Body of pancreas (tissue), 4 donors: Measurements from ENCODE around the gene DNAJB13. TPM values are rescaled to one million over a fixed set of nuclear protein-coding genes. Genes with fewer than 3 reads are reported as not detected.

Source experiments
- ATAC-seq: fragments of 150-250 bp; one replicate; pipeline ENCODE4 v1.9.1; 2016
- DNase-seq, 4 donors: peaks; one replicate each; pipeline ENCODE4 v3.0.0-alpha.2; 2019
- H3K27ac ChIP-seq, 4 donors: fragments of 200-600 bp; sonication (generic); 1 replicate in 3 of 4; 2 replicates in 1 of 4; pipeline versions ENCODE4 v1.5.1 to v1.6.1; 2016 to 2019; ENCODE audit warnings: mild to moderate bottlenecking in 1 of 4, mixed read lengths in 1 of 4, moderate library complexity in 1 of 4
- H3K27me3 ChIP-seq, 2 donors: fragments of 200-600 bp; sonication (generic); one replicate each; pipeline ENCODE4 v1.6.0; 2016; ENCODE audit warnings: mild to moderate bottlenecking in 1 of 2
- H3K36me3 ChIP-seq, 2 donors: fragments of 200-600 bp; sonication (generic); replicated peaks in 1 of 2; 2 replicates each; pipeline ENCODE4 v1.5.1; 2016; ENCODE audit warnings: low read depth in 2 of 2; ENCODE audit not compliant: insufficient read depth in 1 of 2
- H3K4me1 ChIP-seq: fragments of 200-600 bp; sonication (generic); one replicate; pipeline ENCODE4 v1.6.0; 2016
- H3K4me3 ChIP-seq, 2 donors: fragments of 200-600 bp; sonication (generic); 1 replicate in 1 of 2; 2 replicates in 1 of 2; pipeline ENCODE4 v1.5.1; 2016 to 2019
- H3K9me3 ChIP-seq, 3 donors: fragments of 200-600 bp; sonication (generic); 1 replicate in 2 of 3; 2 replicates in 1 of 3; pipeline ENCODE4 v1.5.1; 2016
- POLR2A ChIP-seq, 3 donors: fragments of 450-650 bp; IDR thresholded peaks; one replicate each; pipeline ENCODE4 v1.6.1; 2016; ENCODE audit warnings: antibody characterized with exemption in 3 of 3, mild to moderate bottlenecking in 2 of 3
- WGBS, 2 donors: methylation state at CpG; one replicate each; pipeline ENCODE4 v1.1.5; 2017; 5-methylcytosine and 5-hydroxymethylcytosine counted together
- intact Hi-C: fragments of 100-400 bp; cut with DNase I; formaldehyde crosslinking; loops from one replicate; pipeline ENCODE4 v1.15.1; 2023
- total RNA-seq, 2 donors: library from RNA; depleted of rRNA; stranded (reverse); fragments of >200 nt; gene quantifications; one replicate each; pipeline ENCODE4 v1.1.0, GENCODE V29; 2016
- TF ChIP-seq, protein P1 (sequence below), 7 experiments: fragments of 450-650 bp in 4 of 7; fragments of 200-600 bp in 3 of 7; sonication (generic) in 3 of 7; IDR thresholded peaks; one replicate each; pipeline ENCODE4 v1.5.1; 2016 to 2019; ENCODE audit warnings: antibody characterized with exemption in 7 of 7

Gene DNAJB13
- total RNA-seq, 2 donors from 2014 or later: 0.78 TPM; not detected in 1

GRCh38 chr11:74004046-74004695, 53.3 kb downstream of the DNAJB13 start:
- Histone ChIP-seq H3K9me3 (no peaks in the 10 kb centered on the region), H3K27me3 (no peaks in the 10 kb centered on the region), H3K4me1 (no peaks in the 10 kb centered on the region), H3K27ac (no peak overlapping the region), H3K4me3 (no peak overlapping the region), H3K36me3 (no peaks in the 10 kb centered on the region)
- DNase-seq (no peak), ATAC-seq (no peak)
- intact Hi-C loops: no loop called here
- TF ChIP-seq POLR2A (IDR thresholded peaks at IDR 0.05): no peak
- TF ChIP-seq, protein P1, sequence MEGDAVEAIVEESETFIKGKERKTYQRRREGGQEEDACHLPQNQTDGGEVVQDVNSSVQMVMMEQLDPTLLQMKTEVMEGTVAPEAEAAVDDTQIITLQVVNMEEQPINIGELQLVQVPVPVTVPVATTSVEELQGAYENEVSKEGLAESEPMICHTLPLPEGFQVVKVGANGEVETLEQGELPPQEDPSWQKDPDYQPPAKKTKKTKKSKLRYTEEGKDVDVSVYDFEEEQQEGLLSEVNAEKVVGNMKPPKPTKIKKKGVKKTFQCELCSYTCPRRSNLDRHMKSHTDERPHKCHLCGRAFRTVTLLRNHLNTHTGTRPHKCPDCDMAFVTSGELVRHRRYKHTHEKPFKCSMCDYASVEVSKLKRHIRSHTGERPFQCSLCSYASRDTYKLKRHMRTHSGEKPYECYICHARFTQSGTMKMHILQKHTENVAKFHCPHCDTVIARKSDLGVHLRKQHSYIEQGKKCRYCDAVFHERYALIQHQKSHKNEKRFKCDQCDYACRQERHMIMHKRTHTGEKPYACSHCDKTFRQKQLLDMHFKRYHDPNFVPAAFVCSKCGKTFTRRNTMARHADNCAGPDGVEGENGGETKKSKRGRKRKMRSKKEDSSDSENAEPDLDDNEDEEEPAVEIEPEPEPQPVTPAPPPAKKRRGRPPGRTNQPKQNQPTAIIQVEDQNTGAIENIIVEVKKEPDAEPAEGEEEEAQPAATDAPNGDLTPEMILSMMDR (IDR thresholded peaks at IDR 0.05): no peak
- whole genome bisulfite sequencing, 2 donors: 89 to 93% methylated on average over 6 of the region's 6 CpGs

DNA sequence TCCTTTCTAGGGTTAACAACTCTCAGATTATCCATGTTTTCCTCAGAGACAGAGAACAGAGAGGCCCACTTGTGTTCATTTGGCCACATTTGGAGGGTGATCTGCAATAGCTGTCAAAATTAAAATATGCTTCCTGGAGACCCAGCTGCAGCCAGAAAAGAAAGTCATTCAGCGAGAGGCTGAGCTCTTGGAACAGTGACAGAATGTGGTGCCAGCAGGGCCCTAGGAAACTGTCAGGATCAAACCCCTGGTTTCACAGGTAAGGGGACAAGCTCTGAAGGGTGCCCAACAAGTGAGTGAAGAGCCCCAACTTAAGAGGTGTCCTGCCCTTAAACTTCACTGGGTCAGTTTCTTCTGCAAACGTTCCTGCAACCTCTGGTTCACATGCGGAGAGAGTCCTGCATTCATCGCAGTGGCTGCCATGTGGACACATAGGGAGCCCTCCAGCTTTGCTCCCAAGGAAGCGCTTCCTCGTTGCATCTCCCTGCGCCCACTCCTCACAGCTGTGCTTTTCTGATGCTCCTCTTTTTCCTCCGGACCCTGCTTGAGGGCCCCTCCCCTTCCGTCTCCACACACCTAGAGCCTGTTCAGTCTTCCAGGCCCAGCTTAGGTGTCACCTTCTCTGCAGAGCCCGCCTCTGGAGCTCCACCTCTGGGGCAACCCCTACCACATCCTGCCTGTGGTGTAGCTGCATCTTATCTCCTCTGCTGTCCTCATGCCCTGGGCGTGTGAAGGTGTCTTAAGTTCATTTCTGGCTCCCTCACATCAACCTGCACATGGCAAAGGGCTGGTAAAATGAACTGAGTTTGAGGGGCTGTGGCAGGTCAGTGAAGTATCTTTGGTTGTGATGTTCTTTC, 54.2 kb downstream of the DNAJB13 start:
- WGBS, 2 donors: 66 to 74% methylated on average over 11 of the region's 11 CpGs
- intact Hi-C loops: no loop called here
- Histone ChIP-seq H3K4me1 (no peaks in the 10 kb centered on the region), H3K27ac (no peak overlapping the region), H3K4me3 (no peak overlapping the region), H3K36me3 (no peaks in the 10 kb centered on the region), H3K9me3 (no peaks in the 10 kb centered on the region), H3K27me3 (no peaks in the 10 kb centered on the region)
- DNase-seq (no peak), ATAC-seq (no peak)
- TF ChIP-seq, protein P1 (IDR thresholded peaks at IDR 0.05): no peak
- no peak for TF ChIP-seq POLR2A (IDR thresholded peaks at IDR 0.05)

DNA sequence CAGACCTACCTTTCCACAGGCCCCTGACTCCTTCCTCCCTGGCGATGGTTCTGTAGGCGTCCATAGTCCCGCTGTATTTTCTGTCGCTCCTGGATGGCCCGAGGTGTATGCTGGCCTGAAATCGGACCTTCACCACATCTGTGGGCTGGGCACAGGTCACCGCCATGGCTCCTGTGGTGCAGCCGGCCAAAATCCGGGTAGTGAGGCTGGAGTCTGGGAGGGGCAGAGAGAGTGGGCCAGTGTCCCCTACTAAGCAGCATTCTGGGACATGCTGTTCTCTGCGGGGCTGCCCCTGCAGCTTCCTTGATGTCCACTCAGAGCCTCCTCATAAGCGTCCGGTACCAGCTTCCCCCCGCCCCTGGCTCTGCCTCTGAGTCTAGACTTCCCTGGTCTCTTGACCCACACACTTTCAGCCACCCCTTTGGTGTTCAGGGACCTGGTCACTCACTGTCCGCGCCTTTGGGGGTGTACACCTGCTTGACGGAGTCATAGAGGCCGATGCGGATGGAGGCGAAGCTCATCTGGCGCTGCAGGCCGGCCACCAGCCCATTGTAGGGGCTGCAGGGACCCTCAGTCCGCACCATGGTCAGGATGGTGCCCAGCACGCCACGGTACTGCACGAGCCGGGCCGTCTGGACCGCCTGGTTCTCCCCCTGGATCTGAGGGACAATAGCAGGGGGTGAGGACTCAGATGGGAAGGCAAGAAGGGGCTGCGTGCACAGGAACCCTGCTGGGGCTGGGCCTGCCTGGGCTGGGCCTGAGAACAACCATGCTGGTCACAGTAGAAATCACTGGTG, 55.1 kb downstream of the DNAJB13 start:
- Histone ChIP-seq H3K27me3 (no peaks in the 10 kb centered on the region), H3K4me1 (no peaks in the 10 kb centered on the region), H3K36me3 (no peaks in the 10 kb centered on the region), H3K27ac (no peak overlapping the region), H3K4me3 (no peak overlapping the region), H3K9me3 (no peaks in the 10 kb centered on the region)
- TF ChIP-seq POLR2A (IDR thresholded peaks at IDR 0.05): no peak
- TF ChIP-seq, protein P1 (IDR thresholded peaks at IDR 0.05): no peak
- no peak for DNase-seq
- WGBS, 2 donors: 89 to 94% methylated on average over 16 to 29 of the region's 29 CpGs
- intact Hi-C loops: no loop called here
- no peak for ATAC-seq

- H3K36me3 ChIP-seq: no peaks in the 10 kb centered on the region
- 76 to 77% methylated on average over 7 of the region's 7 CpGs for WGBS, 2 donors
Measured at GRCh38 chr11:74006743-74007304, 56.0 kb downstream of the DNAJB13 start.

More at GRCh38 chr11:74006743-74007304, 56.0 kb downstream of the DNAJB13 start:
- no peak for ATAC-seq
- no peak overlapping the region for H3K4me3 ChIP-seq
- no peaks in the 10 kb centered on the region for H3K27me3 ChIP-seq
- TF ChIP-seq, protein P1 (IDR thresholded peaks at IDR 0.05): no peak
- no peak for TF ChIP-seq POLR2A (IDR thresholded peaks at IDR 0.05)
- DNase-seq: no peak
- no peak overlapping the region for H3K27ac ChIP-seq
- H3K9me3 ChIP-seq: no peaks in the 10 kb centered on the region
- H3K4me1 ChIP-seq: no peaks in the 10 kb centered on the region
- intact Hi-C loops: no loop called here
